SKM-1 treated with dmso at 0.1 percent for 144 hours (cell line): Measurements from ENCODE around the gene CNPY2.
"Not testable (repeated sequence)": the region's sequence is repeated elsewhere in the genome, so short reads cannot be mapped to it uniquely, and the experiment has no call there.

Experiments used
- DNase-seq: peaks from one replicate; lab custom pipeline; 2025; ENCODE audit not compliant: unreplicated experiment; lab: John Stamatoyannopoulos, UW

CNPY2 gene

GRCh38 chr12:56315622-56316473, at the start of gene CNPY2:
Gene CNPY2, minus strand, starts transcription at chr12:56315988. Its CDS starts 771 bp downstream, at chr12:56315217.
- peak; percentile 84 for DNase-seq

GRCh38 chr12:56362130-56363059, 46.6 kb upstream of the CNPY2 start, which contains the start of gene APOF:
Gene APOF, minus strand, starts transcription at chr12:56362857. Its CDS starts 112 bp downstream, at chr12:56362745.
- no peak for DNase-seq

DNA sequence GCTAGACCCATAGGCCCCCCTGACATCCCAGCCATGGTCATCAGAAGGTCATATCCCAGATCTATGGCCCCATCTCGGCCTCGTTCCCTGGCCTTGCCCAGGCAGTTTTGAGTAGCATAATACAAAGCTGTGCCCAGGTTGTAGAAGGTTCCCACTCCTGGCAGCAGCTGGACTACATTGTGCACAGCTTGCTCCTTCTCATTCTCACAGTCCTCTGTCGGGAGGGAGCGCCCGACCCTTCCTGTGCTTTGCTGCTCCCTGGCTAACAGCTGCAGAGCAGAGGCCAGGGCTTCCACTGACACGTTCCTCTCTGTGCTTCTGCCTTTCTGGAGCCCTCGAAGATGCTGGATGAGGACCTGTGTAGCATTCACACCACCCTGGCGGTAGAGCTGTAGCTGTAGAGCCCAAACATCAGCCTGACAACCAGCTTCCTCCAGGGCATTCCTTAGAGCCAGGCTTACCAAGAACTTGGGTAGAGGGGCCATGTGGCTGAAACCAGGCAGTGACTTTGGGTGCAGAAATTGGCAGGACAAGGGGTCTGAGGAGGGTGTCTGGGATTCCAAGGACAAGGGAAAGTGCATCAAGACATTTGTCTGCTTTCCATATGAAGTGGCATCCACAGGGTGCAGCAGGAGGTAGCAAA, 45.8 kb upstream of the CNPY2 start:
- no peak for DNase-seq

DNA sequence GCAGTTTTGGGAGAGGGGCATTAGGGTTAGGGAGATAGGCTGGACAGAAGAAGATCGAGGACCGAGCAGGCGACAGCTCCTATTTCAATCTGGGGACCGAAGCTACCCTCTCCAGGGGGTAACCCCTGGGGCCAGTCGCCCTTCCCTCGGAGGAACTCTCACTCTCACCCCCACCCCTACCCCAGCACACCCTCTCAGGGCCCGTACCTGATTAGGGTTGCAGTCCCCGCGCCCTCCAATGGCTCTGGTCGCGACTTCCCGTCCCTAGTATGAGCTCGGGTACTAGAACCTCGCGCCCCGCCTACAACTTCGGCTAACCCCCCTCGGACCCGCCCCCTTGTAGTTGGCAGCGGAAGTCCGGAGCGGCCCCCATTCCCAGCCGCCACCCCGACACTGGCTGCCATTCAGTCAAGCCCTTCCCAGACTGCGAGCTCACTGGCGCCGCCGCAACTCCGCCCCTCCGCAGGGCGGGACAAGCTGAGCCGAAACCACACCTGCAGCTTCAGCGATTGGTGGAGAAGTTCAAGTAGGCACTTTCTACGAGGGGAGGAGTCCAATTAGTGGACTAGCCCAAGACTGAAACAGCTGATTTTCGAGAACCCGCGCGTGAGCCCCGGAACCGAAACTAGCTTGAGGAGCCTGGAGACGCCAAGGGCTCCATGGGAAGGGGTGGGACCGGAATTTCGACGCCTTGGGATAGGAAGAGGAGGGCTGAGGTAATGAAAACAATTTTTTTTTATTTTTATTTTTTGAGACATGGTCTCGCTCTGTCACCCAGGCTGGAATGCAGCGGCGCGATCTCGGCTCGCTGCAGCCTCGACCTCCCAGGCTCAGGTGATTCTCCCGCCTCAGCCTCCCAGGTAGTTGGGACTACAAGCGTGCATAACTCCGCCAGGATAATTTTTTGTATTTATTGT, 44.3 kb upstream of the CNPY2 start, which contains the start of gene STAT2:
STAT2 (minus strand) TSS at position 257 of the 917 bp plus-strand sequence. CDS start 3,536 bp downstream, outside the sequence.
- DNase-seq, result peak; percentile 83

- DNase-seq, result no peak
Measured at GRCh38 chr12:56358836-56359532, 43.2 kb upstream of the CNPY2 start.

DNA sequence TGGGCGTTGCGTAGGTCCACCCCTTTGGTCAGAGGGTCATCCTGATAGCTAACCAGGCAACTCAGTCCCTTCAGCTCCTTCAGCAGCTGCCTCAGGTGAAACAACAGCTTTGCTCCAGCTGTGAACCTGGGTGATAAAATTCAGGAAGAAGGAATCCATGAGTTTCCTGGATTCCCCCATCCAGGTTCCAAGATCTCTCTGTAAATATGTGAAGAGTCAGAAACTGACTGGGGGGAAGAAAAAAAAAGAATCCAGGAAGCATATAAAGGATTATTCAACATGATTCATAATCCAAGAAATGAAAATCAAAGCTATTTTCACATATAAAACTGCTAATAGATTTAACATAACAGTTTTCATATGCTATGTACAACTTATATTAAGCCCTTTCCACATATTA, 35.5 kb upstream of the CNPY2 start:
- no peak for DNase-seq

DNA sequence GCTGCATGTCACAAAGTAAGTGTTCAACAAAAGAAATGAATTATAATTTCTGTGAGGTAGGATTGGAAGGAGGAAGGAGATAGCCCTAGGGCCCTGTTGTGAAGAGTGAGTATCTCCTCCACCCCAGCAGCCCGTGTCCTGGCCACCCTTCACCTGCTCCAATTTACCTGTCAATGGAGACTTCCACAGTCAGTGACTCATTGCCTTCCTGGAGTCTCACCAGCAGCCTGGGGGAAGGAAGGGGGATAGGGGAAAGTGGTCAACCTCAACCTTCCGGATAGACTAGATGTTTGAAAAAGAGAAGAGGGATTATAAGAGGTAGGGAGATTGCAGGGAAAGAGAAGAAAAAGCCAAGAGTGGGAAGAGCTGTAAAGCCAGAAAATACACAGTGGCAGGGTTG, 34.9 kb upstream of the CNPY2 start:
- DNase-seq, result no peak

GRCh38 chr12:56348776-56349175, 33.0 kb upstream of the CNPY2 start:
- DNase-seq, result no peak

GRCh38 chr12:56347255-56347654, 31.5 kb upstream of the CNPY2 start:
- DNase-seq, result not testable (repeated sequence)

- DNase-seq, result no peak
Measured at GRCh38 chr12:56346675-56347074, 30.9 kb upstream of the CNPY2 start.

GRCh38 chr12:56342290-56342689, 26.5 kb upstream of the CNPY2 start:
- not testable (repeated sequence) for DNase-seq

DNA sequence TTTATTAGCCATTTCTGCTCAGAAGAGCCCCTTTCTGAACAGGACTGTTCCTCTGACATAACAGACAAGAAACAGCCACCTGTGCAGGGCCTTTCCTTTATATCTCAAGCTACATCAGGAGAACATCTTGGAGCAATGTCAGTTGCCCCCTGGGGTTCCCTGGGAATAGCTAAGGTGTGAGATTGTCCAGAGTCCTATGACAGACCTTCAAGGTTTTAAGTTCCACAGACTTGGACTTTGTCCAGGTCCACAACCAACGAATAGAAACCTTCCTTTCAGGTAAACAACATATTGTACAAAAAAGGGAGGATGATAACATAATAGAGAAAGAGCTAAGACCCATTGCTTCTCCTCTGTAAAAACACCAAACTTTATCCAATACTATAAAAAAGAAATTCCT, 25.8 kb upstream of the CNPY2 start:
- no peak for DNase-seq

- no peak for DNase-seq
Measured at GRCh38 chr12:56339158-56339422, 23.3 kb upstream of the CNPY2 start.

- no peak for DNase-seq
Measured at GRCh38 chr12:56338308-56339157, 22.7 kb upstream of the CNPY2 start, which contains the start of gene IL23A. Gene IL23A, plus strand, starts transcription at chr12:56338884. Its CDS starts 161 bp downstream, at chr12:56339045.

- DNase-seq, result no peak
Measured at GRCh38 chr12:56337753-56338251, 22.0 kb upstream of the CNPY2 start.

- peak; percentile 54 for DNase-seq
Measured at GRCh38 chr12:56336361-56337167, 20.8 kb upstream of the CNPY2 start.

GRCh38 chr12:56335527-56335926, 19.7 kb upstream of the CNPY2 start:
- not testable (repeated sequence) for DNase-seq

DNA sequence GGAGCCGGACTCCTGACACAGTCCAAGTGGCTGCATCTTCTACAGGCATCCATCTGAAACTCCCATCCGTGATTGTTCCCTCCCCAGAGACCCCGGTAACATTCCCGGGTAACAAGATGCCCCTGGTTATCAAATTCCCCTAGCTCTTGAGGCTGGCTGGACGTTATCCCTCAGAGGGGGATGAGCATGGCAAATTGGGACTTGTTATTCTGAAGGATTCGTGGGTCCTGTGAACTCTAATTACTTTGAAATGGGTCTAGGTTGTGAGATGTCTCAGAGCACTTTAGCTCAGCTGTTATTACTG, 18.7 kb upstream of the CNPY2 start:
- no peak for DNase-seq
